Measurements from ENCODE around the gene PRTFDC1. TPM values are rescaled to one million over a fixed set of nuclear protein-coding genes. Genes with fewer than 3 reads are reported as not detected.
"Not testable (repeated sequence)": the region's sequence is repeated elsewhere in the genome, so short reads cannot be mapped to it uniquely, and the experiment has no call there.

Gene PRTFDC1
- total RNA-seq, 1 donor from 2014 or later: 14.4 TPM

- Mint-ChIP-seq H3K9me3 (ENCODE audit: unreplicated experiment) (peaks cover 12% of the 10 kb centered on the region), H3K4me1 (ENCODE audit: low read depth, unreplicated experiment) (peaks cover 16% of the 10 kb centered on the region), H3K27ac (ENCODE audit: unreplicated experiment) (no peak overlapping the region), H3K36me3 (ENCODE audit: unreplicated experiment) (peaks cover 10% of the 10 kb centered on the region), H3K4me3 (ENCODE audit: unreplicated experiment) (no peak overlapping the region), H3K27me3 (ENCODE audit: unreplicated experiment) (peaks cover 4% of the 10 kb centered on the region)
- no peak for DNase-seq
- TF ChIP-seq CTCF (IDR thresholded peaks at IDR 0.05; ENCODE audit: partially characterized antibody, unreplicated experiment): no peak
Measured at GRCh38 chr10:24928163-24928562, 24.2 kb downstream of the PRTFDC1 start.

- Mint-ChIP-seq H3K9me3 (ENCODE audit: unreplicated experiment) (peaks cover 12% of the 10 kb centered on the region), H3K4me3 (ENCODE audit: unreplicated experiment) (no peak overlapping the region), H3K4me1 (ENCODE audit: low read depth, unreplicated experiment) (peaks cover 16% of the 10 kb centered on the region), H3K36me3 (ENCODE audit: unreplicated experiment) (peaks cover 10% of the 10 kb centered on the region), H3K27me3 (ENCODE audit: unreplicated experiment) (peaks cover 4% of the 10 kb centered on the region), H3K27ac (ENCODE audit: unreplicated experiment) (no peak overlapping the region)
- DNase-seq: no peak
- TF ChIP-seq CTCF (IDR thresholded peaks at IDR 0.05; ENCODE audit: partially characterized antibody, unreplicated experiment): no peak
Measured at GRCh38 chr10:24926557-24926956, 25.8 kb downstream of the PRTFDC1 start.

GRCh38 chr10:24925799-24926198 lies 26.6 kb downstream of the PRTFDC1 start:
- TF ChIP-seq CTCF (IDR thresholded peaks at IDR 0.05; ENCODE audit: partially characterized antibody, unreplicated experiment): no peak
- Mint-ChIP-seq H3K27ac (ENCODE audit: unreplicated experiment) (no peak overlapping the region), H3K9me3 (ENCODE audit: unreplicated experiment) (peaks cover 12% of the 10 kb centered on the region)

GRCh38 chr10:24924483-24924882 lies 27.9 kb downstream of the PRTFDC1 start:
- not testable (repeated sequence) for H3K4me3 Mint-ChIP-seq (ENCODE audit: unreplicated experiment); DNase-seq; H3K27me3 Mint-ChIP-seq (ENCODE audit: unreplicated experiment); H3K27ac Mint-ChIP-seq (ENCODE audit: unreplicated experiment)
- Mint-ChIP-seq H3K9me3 (ENCODE audit: unreplicated experiment) (peaks cover 15% of the 10 kb centered on the region), H3K4me1 (ENCODE audit: low read depth, unreplicated experiment) (peaks cover 12% of the 10 kb centered on the region), H3K36me3 (ENCODE audit: unreplicated experiment) (peaks cover 10% of the 10 kb centered on the region)

More at GRCh38 chr10:24925799-24926198, 26.6 kb downstream of the PRTFDC1 start:
- Mint-ChIP-seq H3K27me3 (ENCODE audit: unreplicated experiment) (peaks cover 4% of the 10 kb centered on the region), H3K4me3 (ENCODE audit: unreplicated experiment) (no peak overlapping the region), H3K36me3 (ENCODE audit: unreplicated experiment) (peaks cover 10% of the 10 kb centered on the region), H3K4me1 (ENCODE audit: low read depth, unreplicated experiment) (peaks cover 22% of the 10 kb centered on the region)
- DNase-seq: no peak

GRCh38 chr10:24922222-24922868 lies 30.1 kb downstream of the PRTFDC1 start:
- Mint-ChIP-seq H3K9me3 (ENCODE audit: unreplicated experiment) (peaks cover 17% of the 10 kb centered on the region), H3K36me3 (ENCODE audit: unreplicated experiment) (peaks cover 10% of the 10 kb centered on the region), H3K4me3 (ENCODE audit: unreplicated experiment) (peak overlapping the region; percentile 16)
- H3K27ac Mint-ChIP-seq (ENCODE audit: unreplicated experiment); H3K27me3 Mint-ChIP-seq (ENCODE audit: unreplicated experiment); H3K4me1 Mint-ChIP-seq (ENCODE audit: low read depth, unreplicated experiment); DNase-seq: not testable (repeated sequence)

All from glutamatergic neuron (in vitro differentiated cells).